Activated CD8-positive, alpha-beta T cell treated with anti-CD3 and anti-CD28 coated beads for 36 hours (primary cell): Measurements from ENCODE around the gene LUC7L3. TPM values are rescaled to one million over a fixed set of nuclear protein-coding genes. Genes with fewer than 3 reads are reported as not detected.

Source experiments
- ATAC-seq: fragments of 200-7000 bp; cut with Tn5 transposase; one replicate; pipeline ENCODE4 v1.10.0; 2021; ENCODE audit warnings: mild to moderate bottlenecking, moderate library complexity
- CTCF ChIA-PET: fragments of 350-600 bp; sonication (Branson Sonifier 250); formaldehyde crosslinking; loops from one replicate; lab custom pipeline; 2021; ENCODE audit warnings: antibody characterized with exemption; lab: Charles Lee
- POLR2A ChIA-PET: fragments of 350-600 bp; sonication (Branson Sonifier 250); formaldehyde crosslinking; loops from one replicate; lab custom pipeline; 2021; ENCODE audit warnings: antibody characterized with exemption; lab: Charles Lee
- DNase-seq: peaks from one replicate; pipeline ENCODE4 v3.0.0-alpha.2; 2020
- H3K27ac Mint-ChIP-seq: one replicate; pipeline ENCODE4 v1.8.0; 2021; ENCODE audit warnings: mild to moderate bottlenecking, mixed read lengths
- H3K27me3 Mint-ChIP-seq: one replicate; pipeline ENCODE4 v1.8.0; 2021; ENCODE audit warnings: mixed read lengths
- H3K36me3 Mint-ChIP-seq: one replicate; pipeline ENCODE4 v1.8.0; 2021; ENCODE audit warnings: low read depth, mixed read lengths
- H3K4me1 Mint-ChIP-seq: one replicate; pipeline ENCODE4 v1.8.0; 2021; ENCODE audit warnings: low read depth, mixed read lengths
- H3K4me3 Mint-ChIP-seq: one replicate; pipeline ENCODE4 v1.8.0; 2021; ENCODE audit warnings: mild to moderate bottlenecking, moderate library complexity, mixed read lengths
- H3K9me3 Mint-ChIP-seq: one replicate; pipeline ENCODE4 v1.8.0; 2021; ENCODE audit warnings: mixed read lengths
- CTCF ChIP-seq: fragments of 200-600 bp; IDR thresholded peaks from one replicate; pipeline ENCODE4 v1.8.0; 2022; ENCODE audit warnings: antibody characterized with exemption, mild to moderate bottlenecking
- intact Hi-C: fragments of 100-400 bp; cut with micrococcal nuclease; formaldehyde crosslinking; loops from one replicate; pipeline ENCODE4 v1.10.0; 2022
- total RNA-seq, 2 experiments: library from RNA; stranded (reverse); gene quantifications; one replicate each; pipeline ENCODE4 v1.2.3, GENCODE V29; 2021

LUC7L3 gene
- total RNA-seq, 2 experiments from 2014 or later: 148 to 160 TPM

- intact Hi-C loops: no loop called here
- POLR2A ChIA-PET: interaction anchor here (0.8 kb wide), 1 partner anchor 26 kb away, joined by 3 read pairs; no protein-coding TSS in a partner anchor
- no peak for DNase-seq
- no peak for TF ChIP-seq CTCF
- no peak for ATAC-seq
- no peak overlapping the region for H3K27ac Mint-ChIP-seq
- no peak overlapping the region for H3K4me3 Mint-ChIP-seq
- no peaks in the 10 kb centered on the region for H3K36me3 Mint-ChIP-seq
- no peaks in the 10 kb centered on the region for H3K9me3 Mint-ChIP-seq
- H3K27me3 Mint-ChIP-seq: peaks cover 4% of the 10 kb centered on the region
- CTCF ChIA-PET: interaction anchor here (0.8 to 8.4 kb wide), 9 partner anchors 9 to 291 kb away, joined by 3 to 49 read pairs (median 3); no protein-coding TSS in a partner anchor
- H3K4me1 Mint-ChIP-seq: peaks cover 6% of the 10 kb centered on the region
Measured at GRCh38 chr17:50763716-50764475, 44.5 kb downstream of the LUC7L3 start.

- no peak overlapping the region for H3K27ac Mint-ChIP-seq
- ChIA-PET CTCF (interaction anchor here (1.5 to 8.4 kb wide), 2 partner anchors 15 to 19 kb away, joined by 5 to 49 read pairs; no protein-coding TSS in a partner anchor), POLR2A (interaction anchor here (0.6 to 1.6 kb wide), 3 partner anchors 8 to 12 kb away, joined by 3 to 6 read pairs (median 4); no protein-coding TSS in a partner anchor)
- peaks cover 4% of the 10 kb centered on the region for H3K27me3 Mint-ChIP-seq
- DNase-seq: no peak
- no peaks in the 10 kb centered on the region for H3K9me3 Mint-ChIP-seq
- peaks cover 6% of the 10 kb centered on the region for H3K4me1 Mint-ChIP-seq
- TF ChIP-seq CTCF: no peak
- intact Hi-C loops: no loop called here
- no peak overlapping the region for H3K4me3 Mint-ChIP-seq
- ATAC-seq: no peak
- H3K36me3 Mint-ChIP-seq: no peaks in the 10 kb centered on the region
Measured at GRCh38 chr17:50764734-50765149, 45.3 kb downstream of the LUC7L3 start.

GRCh38 chr17:50765454-50766221, 46.2 kb downstream of the LUC7L3 start:
- Mint-ChIP-seq H3K27me3 (peaks cover 4% of the 10 kb centered on the region), H3K4me1 (peaks cover 6% of the 10 kb centered on the region), H3K9me3 (no peaks in the 10 kb centered on the region), H3K4me3 (no peak overlapping the region), H3K36me3 (no peaks in the 10 kb centered on the region), H3K27ac (no peak overlapping the region)
- ChIA-PET POLR2A (interaction anchor here (0.6 to 1.6 kb wide), 2 partner anchors 11 kb away, joined by 4 to 6 read pairs; no protein-coding TSS in a partner anchor), CTCF (interaction anchor here (0.6 to 8.4 kb wide), 2 partner anchors 15 to 18 kb away, joined by 3 to 49 read pairs; no protein-coding TSS in a partner anchor)
- no peak for TF ChIP-seq CTCF
- intact Hi-C loops: no loop called here
- DNase-seq: no peak
- no peak for ATAC-seq

- H3K4me1 Mint-ChIP-seq: peaks cover 6% of the 10 kb centered on the region
- TF ChIP-seq CTCF: no peak
- H3K27me3 Mint-ChIP-seq: peaks cover 4% of the 10 kb centered on the region
- intact Hi-C loops: no loop called here
- POLR2A ChIA-PET: interaction anchor here (1.6 kb wide), 1 partner anchor 10 kb away, joined by 6 read pairs; no protein-coding TSS in a partner anchor
- DNase-seq (no peak), ATAC-seq (no peak)
- CTCF ChIA-PET: interaction anchor here (0.6 to 8.4 kb wide), 2 partner anchors 16 to 18 kb away, joined by 3 to 49 read pairs; no protein-coding TSS in a partner anchor
- H3K27ac Mint-ChIP-seq: no peak overlapping the region
- no peaks in the 10 kb centered on the region for H3K36me3 Mint-ChIP-seq
- no peaks in the 10 kb centered on the region for H3K9me3 Mint-ChIP-seq
- H3K4me3 Mint-ChIP-seq: no peak overlapping the region
Measured at GRCh38 chr17:50766222-50767023, 47.0 kb downstream of the LUC7L3 start.
